Panc1 (cell line): ENCODE results near the gene ADIRF.

Experiments
- TCF7L2 ChIP-seq: IDR thresholded peaks from 2 replicates; pipeline ENCODE4 v1.6.1; 2011; ENCODE audit warnings: mild to moderate bottlenecking, low read depth, low read length, inconsistent platforms
- TF ChIP-seq, protein P1 (sequence below): fragments of 450-650 bp; IDR thresholded peaks from 2 replicates; pipeline ENCODE4 v1.5.1; 2017; ENCODE audit warnings: mild to moderate bottlenecking
- TF ChIP-seq, protein P2 (sequence below), 2 experiments: IDR thresholded peaks; 2 replicates each; pipeline ENCODE4 v1.6.1; 2011 to 2012; ENCODE audit warnings: low read depth in 2 of 2, control low read depth in 1 of 2, low read length in 1 of 2, mild to moderate bottlenecking in 1 of 2, moderate library complexity in 1 of 2; ENCODE audit not compliant: insufficient read depth in 1 of 2

DNA sequence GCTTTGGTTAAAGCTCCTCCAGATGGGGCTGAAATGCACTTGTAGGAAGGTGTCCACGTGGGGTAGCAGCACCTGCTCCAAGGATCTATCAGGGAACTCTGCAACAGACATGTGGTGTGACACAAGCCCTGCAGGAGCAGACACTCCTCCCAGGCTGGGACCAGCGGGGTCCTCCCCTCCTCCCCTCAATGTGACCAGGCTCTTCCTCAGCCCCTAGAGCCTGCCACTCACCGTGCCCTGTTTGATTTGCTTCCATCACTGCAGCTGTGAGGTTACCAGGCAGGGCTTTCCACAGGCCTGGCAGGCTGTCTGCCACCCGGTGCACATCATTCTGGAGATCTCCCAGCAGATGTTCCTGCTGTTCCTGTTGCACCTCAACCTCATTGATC, 24.3 kb upstream of the ADIRF start:
- TF ChIP-seq, protein P1, sequence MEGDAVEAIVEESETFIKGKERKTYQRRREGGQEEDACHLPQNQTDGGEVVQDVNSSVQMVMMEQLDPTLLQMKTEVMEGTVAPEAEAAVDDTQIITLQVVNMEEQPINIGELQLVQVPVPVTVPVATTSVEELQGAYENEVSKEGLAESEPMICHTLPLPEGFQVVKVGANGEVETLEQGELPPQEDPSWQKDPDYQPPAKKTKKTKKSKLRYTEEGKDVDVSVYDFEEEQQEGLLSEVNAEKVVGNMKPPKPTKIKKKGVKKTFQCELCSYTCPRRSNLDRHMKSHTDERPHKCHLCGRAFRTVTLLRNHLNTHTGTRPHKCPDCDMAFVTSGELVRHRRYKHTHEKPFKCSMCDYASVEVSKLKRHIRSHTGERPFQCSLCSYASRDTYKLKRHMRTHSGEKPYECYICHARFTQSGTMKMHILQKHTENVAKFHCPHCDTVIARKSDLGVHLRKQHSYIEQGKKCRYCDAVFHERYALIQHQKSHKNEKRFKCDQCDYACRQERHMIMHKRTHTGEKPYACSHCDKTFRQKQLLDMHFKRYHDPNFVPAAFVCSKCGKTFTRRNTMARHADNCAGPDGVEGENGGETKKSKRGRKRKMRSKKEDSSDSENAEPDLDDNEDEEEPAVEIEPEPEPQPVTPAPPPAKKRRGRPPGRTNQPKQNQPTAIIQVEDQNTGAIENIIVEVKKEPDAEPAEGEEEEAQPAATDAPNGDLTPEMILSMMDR = no peak
- TF ChIP-seq, protein P2, sequence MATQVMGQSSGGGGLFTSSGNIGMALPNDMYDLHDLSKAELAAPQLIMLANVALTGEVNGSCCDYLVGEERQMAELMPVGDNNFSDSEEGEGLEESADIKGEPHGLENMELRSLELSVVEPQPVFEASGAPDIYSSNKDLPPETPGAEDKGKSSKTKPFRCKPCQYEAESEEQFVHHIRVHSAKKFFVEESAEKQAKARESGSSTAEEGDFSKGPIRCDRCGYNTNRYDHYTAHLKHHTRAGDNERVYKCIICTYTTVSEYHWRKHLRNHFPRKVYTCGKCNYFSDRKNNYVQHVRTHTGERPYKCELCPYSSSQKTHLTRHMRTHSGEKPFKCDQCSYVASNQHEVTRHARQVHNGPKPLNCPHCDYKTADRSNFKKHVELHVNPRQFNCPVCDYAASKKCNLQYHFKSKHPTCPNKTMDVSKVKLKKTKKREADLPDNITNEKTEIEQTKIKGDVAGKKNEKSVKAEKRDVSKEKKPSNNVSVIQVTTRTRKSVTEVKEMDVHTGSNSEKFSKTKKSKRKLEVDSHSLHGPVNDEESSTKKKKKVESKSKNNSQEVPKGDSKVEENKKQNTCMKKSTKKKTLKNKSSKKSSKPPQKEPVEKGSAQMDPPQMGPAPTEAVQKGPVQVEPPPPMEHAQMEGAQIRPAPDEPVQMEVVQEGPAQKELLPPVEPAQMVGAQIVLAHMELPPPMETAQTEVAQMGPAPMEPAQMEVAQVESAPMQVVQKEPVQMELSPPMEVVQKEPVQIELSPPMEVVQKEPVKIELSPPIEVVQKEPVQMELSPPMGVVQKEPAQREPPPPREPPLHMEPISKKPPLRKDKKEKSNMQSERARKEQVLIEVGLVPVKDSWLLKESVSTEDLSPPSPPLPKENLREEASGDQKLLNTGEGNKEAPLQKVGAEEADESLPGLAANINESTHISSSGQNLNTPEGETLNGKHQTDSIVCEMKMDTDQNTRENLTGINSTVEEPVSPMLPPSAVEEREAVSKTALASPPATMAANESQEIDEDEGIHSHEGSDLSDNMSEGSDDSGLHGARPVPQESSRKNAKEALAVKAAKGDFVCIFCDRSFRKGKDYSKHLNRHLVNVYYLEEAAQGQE (IDR thresholded peaks at IDR 0.05; ENCODE audit: insufficient read depth in 1 of 2, low read depth in 2 of 2, low read length in 1 of 2) = no peak
- TF ChIP-seq TCF7L2 = no peak
